GM23248 (cell line): ENCODE measurements around the gene TSPAN2. TPM values are rescaled to one million over a fixed set of nuclear protein-coding genes. Genes with fewer than 3 reads are reported as not detected.
A peak's percentile ranks its signal among the peaks of the same experiment; 100 is the strongest.

Source experiments
- DNase-seq: peaks from one replicate; pipeline ENCODE4 v3.0.0-alpha.2; 2015
- H2AFZ ChIP-seq: fragments of 200-600 bp; sonication (generic); 2 replicates; pipeline ENCODE4 v1.6.1; 2016; ENCODE audit warnings: antibody characterized with exemption
- H3F3A ChIP-seq: fragments of 200-600 bp; sonication (generic); 2 replicates; pipeline ENCODE4 v1.6.1; 2016; ENCODE audit warnings: mild to moderate bottlenecking, antibody characterized with exemption, mixed run types; ENCODE audit not compliant: insufficient read depth
- H3K27ac ChIP-seq: fragments of 200-600 bp; sonication (generic); 2 replicates; pipeline ENCODE4 v1.5.1; 2016; ENCODE audit warnings: mild to moderate bottlenecking
- H3K27me3 ChIP-seq: fragments of 200-600 bp; sonication (generic); replicated peaks from 2 replicates; pipeline ENCODE4 v1.6.1; 2016; ENCODE audit warnings: mild to moderate bottlenecking; ENCODE audit not compliant: insufficient read depth
- H3K36me3 ChIP-seq: fragments of 200-600 bp; sonication (generic); 2 replicates; pipeline ENCODE4 v1.6.1; 2016; ENCODE audit warnings: low read depth, mild to moderate bottlenecking
- H3K4me1 ChIP-seq: fragments of 200-600 bp; sonication (generic); 2 replicates; pipeline ENCODE4 v1.6.1; 2016; ENCODE audit warnings: mild to moderate bottlenecking; ENCODE audit not compliant: insufficient read depth
- H3K4me2 ChIP-seq: fragments of 200-600 bp; sonication (generic); one replicate; pipeline ENCODE4 v1.6.1; 2016; ENCODE audit warnings: mild to moderate bottlenecking; ENCODE audit not compliant: unreplicated experiment
- H3K4me3 ChIP-seq: fragments of 200-600 bp; sonication (generic); 2 replicates; pipeline ENCODE4 v1.5.1; 2016; ENCODE audit warnings: mild to moderate bottlenecking
- H3K79me2 ChIP-seq: fragments of 200-600 bp; sonication (generic); 2 replicates; pipeline ENCODE4 v1.6.1; 2016; ENCODE audit warnings: mild to moderate bottlenecking; ENCODE audit not compliant: insufficient read depth
- H3K9ac ChIP-seq: fragments of 200-600 bp; sonication (generic); 2 replicates; pipeline ENCODE4 v1.6.1; 2016; ENCODE audit warnings: mild to moderate bottlenecking
- H3K9me2 ChIP-seq: fragments of 200-600 bp; sonication (generic); 2 replicates; pipeline ENCODE4 v1.6.1; 2016; ENCODE audit warnings: mixed run types, mild to moderate bottlenecking, moderate library complexity; ENCODE audit not compliant: insufficient read depth
- H3K9me3 ChIP-seq: fragments of 200-600 bp; sonication (generic); one replicate; pipeline ENCODE4 v1.6.1; 2017; ENCODE audit warnings: low read depth
- H4K20me1 ChIP-seq: fragments of 200-600 bp; sonication (generic); 2 replicates; pipeline ENCODE4 v1.6.0; 2016; ENCODE audit not compliant: insufficient read depth
- EZH2 ChIP-seq: fragments of 200-600 bp; sonication (generic); IDR thresholded peaks from 2 replicates; pipeline ENCODE4 v1.6.1; 2018; ENCODE audit warnings: antibody characterized with exemption, mild to moderate bottlenecking; ENCODE audit not compliant: insufficient read depth, poor library complexity, severe bottlenecking
- EZH2phosphoT487 ChIP-seq: fragments of 200-600 bp; sonication (generic); IDR thresholded peaks from 2 replicates; pipeline ENCODE4 v1.6.1; 2018; ENCODE audit warnings: antibody characterized with exemption, moderate library complexity, mild to moderate bottlenecking, low read depth; ENCODE audit not compliant: insufficient read depth
- WGBS, 2 experiments: methylation state at CpG; one replicate each; pipeline ENCODE4 v1.1.6; 2015 to 2017; ENCODE audit warnings: low lambda C conversion rate in 2 of 2, low coverage in 1 of 2; ENCODE audit errors: missing lambda C conversion rate in 2 of 2; 5-methylcytosine and 5-hydroxymethylcytosine counted together
- in situ Hi-C: fragments of 300-500 bp; cut with MboI; formaldehyde crosslinking; loops from 2 replicates; pipeline ENCODE4 v1.15.0; 2020
- polyA plus RNA-seq: library from polyadenylated mRNA; unstranded; fragments of >200 nt; fragmentation: Nextera tagmentation; extraction: Ambion mirVana; gene quantifications from 2 replicates; pipeline ENCODE4 v1.2.1, GENCODE V29; 2016
- total RNA-seq: library from RNA; depleted of rRNA; stranded (reverse); fragments of >200 nt; shearing (Covaris generic); gene quantifications from 2 replicates; pipeline ENCODE4 v1.2.3, GENCODE V29; 2014

The TSPAN2 gene
- total and polyA plus RNA-seq, 2 experiments from 2014 or later = 2.7 to 10.1 TPM

- 93 to 95% methylated on average over 7 of the region's 7 CpGs for WGBS, 2 experiments
- H3F3A ChIP-seq = peaks cover 31% of the 10 kb centered on the region
- H3K4me3 ChIP-seq = no peak overlapping the region
- 0 out of 2 replicates have a peak overlapping the region, but pooled peaks have one; percentile 23 for H3K27ac ChIP-seq
- no peaks in the 10 kb centered on the region for H3K79me2 ChIP-seq
- peaks cover 31% of the 10 kb centered on the region for H3K4me1 ChIP-seq
- H3K27me3 ChIP-seq = no peaks in the 10 kb centered on the region
- in situ Hi-C loops = no loop called here
- no peak overlapping the region for H3K9ac ChIP-seq
- H2AFZ ChIP-seq = no peak overlapping the region
- TF ChIP-seq EZH2 (no peak), EZH2phosphoT487 (no peak)
- no peaks in the 10 kb centered on the region for H3K9me3 ChIP-seq
- no peaks in the 10 kb centered on the region for H4K20me1 ChIP-seq
- H3K4me2 ChIP-seq = peak overlapping the region; percentile 25
- no peaks in the 10 kb centered on the region for H3K9me2 ChIP-seq
- no peaks in the 10 kb centered on the region for H3K36me3 ChIP-seq
- no peak for DNase-seq
Observed at GRCh38 chr1:115069659-115070308, 19.5 kb downstream of the TSPAN2 start.

GRCh38 chr1:115068826-115069585 lies 20.3 kb downstream of the TSPAN2 start:
- H3K9me3 ChIP-seq = no peaks in the 10 kb centered on the region
- 0 out of 2 replicates have a peak overlapping the region, but pooled peaks have one; percentile 23 for H3K27ac ChIP-seq
- H3K4me1 ChIP-seq = peaks cover 31% of the 10 kb centered on the region
- no peak overlapping the region for H3K4me3 ChIP-seq
- 57 to 60% methylated on average over 12 of the region's 12 CpGs for WGBS, 2 experiments
- no peaks in the 10 kb centered on the region for H4K20me1 ChIP-seq
- no peak overlapping the region for H2AFZ ChIP-seq
- peak overlapping the region; percentile 25 for H3K4me2 ChIP-seq
- no peaks in the 10 kb centered on the region for H3K27me3 ChIP-seq
- in situ Hi-C loops = no loop called here
- H3K9ac ChIP-seq = no peak overlapping the region
- no peaks in the 10 kb centered on the region for H3K79me2 ChIP-seq
- DNase-seq = peak; percentile 90
- peaks cover 31% of the 10 kb centered on the region for H3F3A ChIP-seq
- no peaks in the 10 kb centered on the region for H3K36me3 ChIP-seq
- TF ChIP-seq EZH2phosphoT487 (no peak), EZH2 (no peak)
- H3K9me2 ChIP-seq = no peaks in the 10 kb centered on the region

- DNase-seq = peak; percentile 87
Observed at GRCh38 chr1:115067161-115067859, 22.0 kb downstream of the TSPAN2 start.

GRCh38 chr1:115065021-115065420 lies 24.3 kb downstream of the TSPAN2 start:
- Histone ChIP-seq H3K9me3 (no peaks in the 10 kb centered on the region), H3K36me3 (no peaks in the 10 kb centered on the region), H3K79me2 (no peaks in the 10 kb centered on the region), H2AFZ (no peak overlapping the region), H4K20me1 (no peaks in the 10 kb centered on the region), H3K27ac (no peak overlapping the region), H3K4me3 (no peak overlapping the region), H3K4me1 (peaks cover 29% of the 10 kb centered on the region), H3K4me2 (no peak overlapping the region), H3K9me2 (no peaks in the 10 kb centered on the region), H3K27me3 (no peaks in the 10 kb centered on the region), H3K9ac (no peak overlapping the region), H3F3A (peaks cover 29% of the 10 kb centered on the region)
- 75 to 82% methylated on average over 6 of the region's 6 CpGs for WGBS, 2 experiments
- TF ChIP-seq EZH2phosphoT487 = no peak
- no peak for TF ChIP-seq EZH2
- in situ Hi-C loops = no loop called here
- peak; percentile 36 for DNase-seq

More at GRCh38 chr1:115067161-115067859, 22.0 kb downstream of the TSPAN2 start:
- Histone ChIP-seq H2AFZ (no peak overlapping the region), H3K27me3 (no peaks in the 10 kb centered on the region), H3K27ac (peak overlapping the region; percentile 40), H4K20me1 (no peaks in the 10 kb centered on the region), H3K4me3 (no peak overlapping the region), H3K4me1 (peaks cover 31% of the 10 kb centered on the region), H3K9me2 (no peaks in the 10 kb centered on the region), H3K4me2 (peak overlapping the region; percentile 41), H3F3A (peaks cover 31% of the 10 kb centered on the region), H3K79me2 (no peaks in the 10 kb centered on the region), H3K9me3 (no peaks in the 10 kb centered on the region), H3K9ac (no peak overlapping the region), H3K36me3 (no peaks in the 10 kb centered on the region)
- no peak for TF ChIP-seq EZH2
- WGBS, 2 experiments = 25 to 27% methylated on average over 8 of the region's 8 CpGs
- in situ Hi-C loops = no loop called here
